Sigmoid colon (tissue), 7 donors: ENCODE measurements around the gene RAB27B. TPM values are rescaled to one million over a fixed set of nuclear protein-coding genes. Genes with fewer than 3 reads are reported as not detected.
"Not testable (repeated sequence)": the region's sequence is repeated elsewhere in the genome, so short reads cannot be mapped to it uniquely, and the experiment has no call there.

Experiments
- DNase-seq: peaks from one replicate; pipeline ENCODE4 v3.0.0-alpha.2; 2019
- H3K27ac ChIP-seq, 4 donors: fragments of 200-600 bp; sonication (generic); one replicate each; pipeline ENCODE4 v1.5.1; 2016 to 2019; ENCODE audit warnings: mild to moderate bottlenecking in 1 of 4
- H3K27me3 ChIP-seq, 3 donors: fragments of 200-600 bp; sonication (generic); one replicate each; pipeline ENCODE4 v1.5.1; 2019; ENCODE audit warnings: mild to moderate bottlenecking in 1 of 3
- H3K36me3 ChIP-seq, 4 donors: fragments of 200-600 bp; sonication (generic); one replicate each; pipeline ENCODE4 v1.5.1; 2016 to 2019
- H3K4me1 ChIP-seq, 4 donors: fragments of 200-600 bp; sonication (generic); one replicate each; pipeline ENCODE4 v1.5.1; 2017 to 2019
- H3K4me3 ChIP-seq, 4 donors: fragments of 200-600 bp; sonication (generic); one replicate each; pipeline ENCODE4 v1.5.1; 2017 to 2019; ENCODE audit warnings: mild to moderate bottlenecking in 2 of 4, moderate library complexity in 1 of 4
- H3K9me3 ChIP-seq, 4 donors: fragments of 200-600 bp in 3 of 4; sonication (generic) in 3 of 4; one replicate each; pipeline versions ENCODE4 v1.5.1 to v1.6.1; 2013 to 2019
- CTCF ChIP-seq, 4 experiments: fragments of 450-650 bp in 3 of 4; fragments of 200-600 bp in 1 of 4; IDR thresholded peaks; one replicate each; pipeline ENCODE4 v1.5.1; 2016 to 2019; ENCODE audit warnings: antibody characterized with exemption in 4 of 4, mild to moderate bottlenecking in 3 of 4, moderate library complexity in 2 of 4
- EP300 ChIP-seq, 4 donors: sonication (generic); formaldehyde crosslinking; IDR thresholded peaks; one replicate each; pipeline ENCODE4 v1.6.1; 2017; ENCODE audit warnings: antibody characterized with exemption in 4 of 4
- POLR2A ChIP-seq, 2 donors: fragments of 450-650 bp; IDR thresholded peaks; one replicate each; pipeline ENCODE4 v1.6.1; 2016; ENCODE audit warnings: antibody characterized with exemption in 2 of 2, mild to moderate bottlenecking in 2 of 2, moderate library complexity in 2 of 2
- POLR2AphosphoS5 ChIP-seq, 4 donors: sonication (generic); formaldehyde crosslinking; IDR thresholded peaks; one replicate each; pipeline ENCODE4 v1.6.1; 2017; ENCODE audit warnings: antibody characterized with exemption in 4 of 4
- WGBS, 2 donors: extraction: QIAGEN DNeasy Blood & Tissue Kit; methylation state at CpG; one replicate each; pipeline ENCODE4 v1.1.7; 2013; 5-methylcytosine and 5-hydroxymethylcytosine counted together
- intact Hi-C: fragments of 100-400 bp; cut with DNase I; formaldehyde crosslinking; loops from one replicate; pipeline ENCODE4 v1.15.1; 2023
- polyA plus RNA-seq, 3 donors: library from polyadenylated mRNA; stranded (reverse); fragments of 200-250 nt; gene quantifications; one replicate each; pipeline ENCODE4 v1.2.3, GENCODE V29; 2013
- total RNA-seq, 4 donors: library from RNA; depleted of rRNA; stranded (reverse); fragments of >200 nt; gene quantifications; one replicate each; pipeline ENCODE4 v1.1.0, GENCODE V29; 2016
- donor health status: healthy with polysubstance abuse.
- donor health status: Bipolar disorder and iron deficiency.
- donor health status: healthy.

Gene RAB27B
- total and polyA plus RNA-seq, 7 donors = 0.27 to 6.0 (median 1.4) TPM

- no peak for DNase-seq
- intact Hi-C loops = no loop called here
- Histone ChIP-seq H3K36me3 (no peaks in the 10 kb centered on the region), H3K4me3 (no peak overlapping the region), H3K9me3 (no peaks in the 10 kb centered on the region), H3K4me1 (no peaks in the 10 kb centered on the region), H3K27ac (no peak overlapping the region), H3K27me3 (no peaks in the 10 kb centered on the region)
- 62 to 88% methylated on average over 3 of the region's 3 CpGs for WGBS, 2 donors
- TF ChIP-seq EP300 (IDR thresholded peaks at IDR 0.05) (no peak), CTCF (IDR thresholded peaks at IDR 0.05) (no peak), POLR2AphosphoS5 (IDR thresholded peaks at IDR 0.05) (no peak), POLR2A (IDR thresholded peaks at IDR 0.05) (no peak)
These were observed 22.5 kb upstream of the RAB27B start for GRCh38 chr18:54805571-54806334.

- Histone ChIP-seq H3K27me3 (no peaks in the 10 kb centered on the region), H3K36me3 (no peaks in the 10 kb centered on the region), H3K4me3 (no peak overlapping the region), H3K27ac (no peak overlapping the region), H3K9me3 (no peaks in the 10 kb centered on the region), H3K4me1 (no peaks in the 10 kb centered on the region)
- no peak for DNase-seq
- intact Hi-C loops = no loop called here
- TF ChIP-seq POLR2A (IDR thresholded peaks at IDR 0.05) (no peak), EP300 (IDR thresholded peaks at IDR 0.05) (no peak), CTCF (IDR thresholded peaks at IDR 0.05) (no peak), POLR2AphosphoS5 (IDR thresholded peaks at IDR 0.05) (no peak)
These were observed 21.8 kb upstream of the RAB27B start for GRCh38 chr18:54806526-54806925.

GRCh38 chr18:54807303-54807702, 21.0 kb upstream of the RAB27B start:
- no peak for DNase-seq
- Histone ChIP-seq H3K9me3 (no peaks in the 10 kb centered on the region), H3K27me3 (no peaks in the 10 kb centered on the region), H3K36me3 (no peaks in the 10 kb centered on the region), H3K4me1 (no peaks in the 10 kb centered on the region), H3K27ac (no peak overlapping the region), H3K4me3 (no peak overlapping the region)
- intact Hi-C loops = no loop called here
- WGBS, 2 donors = 93 to 94% methylated on average over 2 of the region's 2 CpGs
- no peak for TF ChIP-seq POLR2A (IDR thresholded peaks at IDR 0.05)
- no peak for TF ChIP-seq CTCF (IDR thresholded peaks at IDR 0.05)
- TF ChIP-seq EP300 (IDR thresholded peaks at IDR 0.05) = no peak
- no peak for TF ChIP-seq POLR2AphosphoS5 (IDR thresholded peaks at IDR 0.05)

GRCh38 chr18:54810662-54811061, 17.6 kb upstream of the RAB27B start:
- H3K36me3 ChIP-seq, intact Hi-C loops, H3K27me3 ChIP-seq, H3K4me3 ChIP-seq, DNase-seq, H3K9me3 ChIP-seq, H3K27ac ChIP-seq, H3K4me1 ChIP-seq: not testable (repeated sequence)
- 91 to 96% methylated on average over 5 of the region's 5 CpGs for WGBS, 2 donors

GRCh38 chr18:54812885-54813284, 15.4 kb upstream of the RAB27B start:
- Histone ChIP-seq H3K27ac (no peak overlapping the region), H3K4me1 (no peaks in the 10 kb centered on the region), H3K36me3 (no peaks in the 10 kb centered on the region), H3K9me3 (no peaks in the 10 kb centered on the region), H3K27me3 (no peaks in the 10 kb centered on the region), H3K4me3 (no peak overlapping the region)
- no peak for DNase-seq
- intact Hi-C loops = no loop called here
- 51 to 81% methylated on average over 2 of the region's 2 CpGs for WGBS, 2 donors
- TF ChIP-seq EP300 (IDR thresholded peaks at IDR 0.05) (no peak), POLR2AphosphoS5 (IDR thresholded peaks at IDR 0.05) (no peak), POLR2A (IDR thresholded peaks at IDR 0.05) (no peak), CTCF (IDR thresholded peaks at IDR 0.05) (no peak)
